Activated B cell treated with CpG ODN at 0.5 μM for 24 hours (primary cell): ENCODE data around the gene AP1M1. TPM values are rescaled to one million over a fixed set of nuclear protein-coding genes. Genes with fewer than 3 reads are reported as not detected.
A peak's percentile ranks its signal among the peaks of the same experiment; 100 is the strongest.

Experiments used
- ATAC-seq: fragments of 200-7000 bp; cut with Tn5 transposase; one replicate; pipeline ENCODE4 v1.10.0; 2021; ENCODE audit warnings: low read depth, mild to moderate bottlenecking, moderate library complexity
- CTCF ChIA-PET: fragments of 350-600 bp; sonication (Branson Sonifier 250); formaldehyde crosslinking; loops from one replicate; lab custom pipeline; 2021; ENCODE audit warnings: antibody characterized with exemption; lab: Charles Lee
- POLR2A ChIA-PET: fragments of 350-600 bp; sonication (Branson Sonifier 250); formaldehyde crosslinking; loops from one replicate; lab custom pipeline; 2021; ENCODE audit warnings: antibody characterized with exemption; lab: Charles Lee
- DNase-seq: peaks from one replicate; pipeline ENCODE4 v3.0.0; 2022
- H3K27ac Mint-ChIP-seq: one replicate; pipeline ENCODE4 v1.8.0; 2020; ENCODE audit warnings: mixed read lengths
- H3K27me3 Mint-ChIP-seq: one replicate; pipeline ENCODE4 v1.8.0; 2021; ENCODE audit warnings: mixed read lengths
- H3K36me3 Mint-ChIP-seq: one replicate; pipeline ENCODE4 v1.8.0; 2021; ENCODE audit warnings: low read depth, mixed read lengths
- H3K4me1 Mint-ChIP-seq: one replicate; pipeline ENCODE4 v1.8.0; 2021; ENCODE audit warnings: mixed read lengths
- H3K4me3 Mint-ChIP-seq: one replicate; pipeline ENCODE4 v1.8.0; 2020; ENCODE audit warnings: mild to moderate bottlenecking, mixed read lengths
- H3K9me3 Mint-ChIP-seq: one replicate; pipeline ENCODE4 v1.8.0; 2020; ENCODE audit warnings: mixed read lengths
- intact Hi-C: fragments of 100-400 bp; cut with micrococcal nuclease; formaldehyde crosslinking; loops from one replicate; pipeline ENCODE4 v1.15.1; 2024
- total RNA-seq: library from RNA; stranded (reverse); gene quantifications from 2 replicates; pipeline ENCODE4 v1.2.3, GENCODE V29; 2022
- TF ChIP-seq, protein P1 (sequence below): fragments of 200-600 bp; IDR thresholded peaks from one replicate; pipeline ENCODE4 v1.8.0; 2022; ENCODE audit warnings: antibody characterized with exemption, mild to moderate bottlenecking

The AP1M1 gene
- total RNA-seq, 1 donor from 2014 or later: 87.5 TPM

DNA sequence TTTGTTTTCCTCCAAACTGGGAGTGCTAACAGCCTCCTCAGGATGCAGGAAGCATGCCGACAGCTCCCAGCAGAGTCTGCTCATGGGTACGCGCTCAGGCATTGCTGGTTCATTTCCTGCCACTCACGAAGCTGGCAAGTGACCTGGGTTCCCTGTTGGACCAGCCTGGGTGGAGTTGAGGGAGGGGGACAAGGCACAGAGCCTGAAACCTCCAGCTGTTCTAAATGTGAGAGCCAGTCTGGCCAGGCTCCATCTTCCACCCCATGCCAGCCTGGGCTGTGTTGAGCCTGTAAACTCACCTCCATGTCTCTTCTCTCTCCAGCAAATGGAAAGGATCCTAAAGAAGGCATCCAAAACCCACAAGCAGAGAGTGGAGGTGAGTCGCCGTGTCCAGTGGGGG is 7.5 kb upstream of the AP1M1 start:
- DNase-seq (no peak), ATAC-seq (no peak)
- POLR2A ChIA-PET: interaction anchor here (0.6 kb wide), 4 partner anchors 10 to 726 kb away, joined by 3 to 6 read pairs (median 3); no protein-coding TSS in a partner anchor
- H3K4me1 Mint-ChIP-seq: peaks cover 24% of the 10 kb centered on the region
- intact Hi-C loops: no loop called here
- H3K4me3 Mint-ChIP-seq: no peak overlapping the region
- H3K27me3 Mint-ChIP-seq: no peaks in the 10 kb centered on the region
- TF ChIP-seq, protein P1, sequence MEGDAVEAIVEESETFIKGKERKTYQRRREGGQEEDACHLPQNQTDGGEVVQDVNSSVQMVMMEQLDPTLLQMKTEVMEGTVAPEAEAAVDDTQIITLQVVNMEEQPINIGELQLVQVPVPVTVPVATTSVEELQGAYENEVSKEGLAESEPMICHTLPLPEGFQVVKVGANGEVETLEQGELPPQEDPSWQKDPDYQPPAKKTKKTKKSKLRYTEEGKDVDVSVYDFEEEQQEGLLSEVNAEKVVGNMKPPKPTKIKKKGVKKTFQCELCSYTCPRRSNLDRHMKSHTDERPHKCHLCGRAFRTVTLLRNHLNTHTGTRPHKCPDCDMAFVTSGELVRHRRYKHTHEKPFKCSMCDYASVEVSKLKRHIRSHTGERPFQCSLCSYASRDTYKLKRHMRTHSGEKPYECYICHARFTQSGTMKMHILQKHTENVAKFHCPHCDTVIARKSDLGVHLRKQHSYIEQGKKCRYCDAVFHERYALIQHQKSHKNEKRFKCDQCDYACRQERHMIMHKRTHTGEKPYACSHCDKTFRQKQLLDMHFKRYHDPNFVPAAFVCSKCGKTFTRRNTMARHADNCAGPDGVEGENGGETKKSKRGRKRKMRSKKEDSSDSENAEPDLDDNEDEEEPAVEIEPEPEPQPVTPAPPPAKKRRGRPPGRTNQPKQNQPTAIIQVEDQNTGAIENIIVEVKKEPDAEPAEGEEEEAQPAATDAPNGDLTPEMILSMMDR: no peak
- peaks cover 65% of the 10 kb centered on the region for H3K36me3 Mint-ChIP-seq
- CTCF ChIA-PET: interaction anchor here (0.9 kb wide), 1 partner anchor 148 kb away, joined by 4 read pairs; no protein-coding TSS in a partner anchor
- H3K9me3 Mint-ChIP-seq: no peaks in the 10 kb centered on the region
- no peak overlapping the region for H3K27ac Mint-ChIP-seq

DNA sequence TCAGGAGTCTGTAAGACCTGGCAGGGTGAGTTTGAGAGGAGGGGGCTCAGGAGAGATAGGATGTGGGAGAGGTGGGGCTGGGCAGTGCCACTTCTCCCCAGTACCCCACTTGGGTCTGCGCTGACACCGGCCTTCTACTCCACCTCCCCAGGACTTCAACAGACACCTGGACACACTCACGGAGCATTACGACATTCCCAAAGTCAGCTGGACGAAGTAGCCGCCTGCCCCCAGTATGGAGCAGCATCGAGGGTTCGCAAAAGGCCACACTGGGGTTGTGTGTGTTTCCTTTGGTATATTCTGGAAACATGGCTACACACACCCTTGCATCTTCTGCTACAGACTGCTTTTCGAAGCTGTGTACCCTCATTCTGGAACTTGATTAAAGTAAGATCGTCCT is 7.0 kb upstream of the AP1M1 start:
- no peak overlapping the region for H3K4me3 Mint-ChIP-seq
- H3K27me3 Mint-ChIP-seq: no peaks in the 10 kb centered on the region
- intact Hi-C loops: no loop called here
- H3K27ac Mint-ChIP-seq: no peak overlapping the region
- TF ChIP-seq, protein P1: no peak
- CTCF ChIA-PET: interaction anchor here (0.9 kb wide), 1 partner anchor 149 kb away, joined by 4 read pairs; no protein-coding TSS in a partner anchor
- H3K4me1 Mint-ChIP-seq: peaks cover 19% of the 10 kb centered on the region
- H3K9me3 Mint-ChIP-seq: no peaks in the 10 kb centered on the region
- DNase-seq (no peak), ATAC-seq (no peak)
- POLR2A ChIA-PET: no interaction called here
- H3K36me3 Mint-ChIP-seq: peaks cover 60% of the 10 kb centered on the region

DNA sequence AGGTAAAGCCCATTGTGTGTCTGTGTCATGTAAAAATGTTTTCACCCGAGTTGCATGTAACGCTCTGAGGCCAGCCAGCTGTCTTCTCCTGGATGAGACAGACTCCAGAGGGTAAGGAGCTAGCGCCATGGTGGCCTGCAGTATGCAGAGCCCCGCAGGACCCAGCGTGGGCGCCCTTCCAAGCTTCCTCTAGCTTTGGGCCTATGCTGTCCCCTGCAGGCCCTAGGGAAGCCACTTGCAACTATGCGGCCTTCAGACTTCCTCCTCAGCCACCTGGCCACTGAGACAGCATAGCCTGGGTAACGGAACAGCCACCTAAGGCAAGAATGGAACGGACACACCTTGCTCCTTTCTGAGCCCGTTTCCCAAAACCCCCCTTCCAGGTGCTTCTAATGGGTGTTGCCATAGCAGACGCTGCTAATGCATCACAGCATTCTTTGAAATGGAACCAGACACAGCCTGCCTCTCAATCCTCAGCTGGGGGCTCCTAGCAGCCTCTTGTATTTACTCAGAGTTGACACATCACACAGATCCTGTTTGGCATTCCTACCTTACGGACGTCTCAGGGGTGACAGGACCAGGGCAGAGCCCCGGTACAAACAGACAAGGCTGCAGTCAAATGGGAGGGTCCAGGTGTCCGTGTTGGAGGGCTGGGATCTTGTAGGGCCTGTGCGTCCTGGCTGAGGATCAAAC is 6.3 kb upstream of the AP1M1 start:
- H3K9me3 Mint-ChIP-seq: no peaks in the 10 kb centered on the region
- intact Hi-C loops: no loop called here
- H3K4me3 Mint-ChIP-seq: no peak overlapping the region
- H3K4me1 Mint-ChIP-seq: peaks cover 13% of the 10 kb centered on the region
- H3K27ac Mint-ChIP-seq: no peak overlapping the region
- ChIA-PET CTCF (no interaction called here), POLR2A (no interaction called here)
- TF ChIP-seq, protein P1: no peak
- no peak for ATAC-seq
- no peaks in the 10 kb centered on the region for H3K27me3 Mint-ChIP-seq
- H3K36me3 Mint-ChIP-seq: peaks cover 58% of the 10 kb centered on the region
- DNase-seq: no peak

DNA sequence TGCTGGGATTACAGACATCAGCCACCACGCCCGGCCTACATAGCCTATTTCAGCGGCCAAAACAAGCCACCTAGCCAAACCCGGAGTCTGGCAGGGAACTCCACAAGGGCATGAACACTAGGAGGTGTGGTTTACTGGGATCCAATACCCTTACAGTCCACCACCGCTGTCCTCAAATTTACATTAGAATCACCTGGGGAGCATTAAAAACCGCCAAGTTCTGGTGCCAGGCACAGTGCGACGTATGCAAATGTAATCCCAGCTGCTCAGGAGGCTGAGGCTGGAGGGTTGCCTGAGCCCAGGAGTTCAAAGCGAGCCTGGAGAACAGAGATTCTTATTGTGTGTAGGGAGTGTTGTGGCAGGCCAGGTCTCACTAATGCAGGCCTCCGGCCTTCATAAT is 4.2 kb upstream of the AP1M1 start:
- TF ChIP-seq, protein P1: no peak
- H3K36me3 Mint-ChIP-seq: peaks cover 48% of the 10 kb centered on the region
- no peaks in the 10 kb centered on the region for H3K9me3 Mint-ChIP-seq
- H3K4me1 Mint-ChIP-seq: peaks cover 13% of the 10 kb centered on the region
- H3K27ac Mint-ChIP-seq: no peak overlapping the region
- no peak overlapping the region for H3K4me3 Mint-ChIP-seq
- ChIA-PET CTCF (no interaction called here), POLR2A (interaction anchor here (0.7 kb wide), 2 partner anchors 64 to 281 kb away, joined by 3 to 5 read pairs; no protein-coding TSS in a partner anchor)
- intact Hi-C loops: no loop called here
- H3K27me3 Mint-ChIP-seq: no peaks in the 10 kb centered on the region
- ATAC-seq (no peak), DNase-seq (no peak)

DNA sequence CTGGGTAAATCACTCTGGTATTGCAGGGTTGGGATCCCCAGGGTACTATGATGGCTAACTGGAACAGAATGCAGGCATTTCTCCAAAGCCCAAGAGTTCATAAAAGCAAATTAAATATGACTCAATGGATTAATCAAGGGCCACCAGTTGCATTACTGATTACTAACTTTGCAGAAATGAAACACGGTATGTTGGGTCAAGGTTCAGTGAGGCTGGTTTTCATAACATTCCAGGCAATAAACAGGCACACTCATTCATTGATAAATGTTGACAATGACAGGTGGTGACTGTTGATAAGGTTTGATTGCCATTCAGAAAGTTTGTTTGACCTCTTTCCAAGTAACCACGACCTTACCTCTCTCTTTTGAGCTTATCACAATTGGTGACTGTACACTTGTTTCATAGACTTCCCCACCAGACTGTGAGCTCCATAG is 506 bp upstream of the AP1M1 start:
- H3K9me3 Mint-ChIP-seq: no peaks in the 10 kb centered on the region
- TF ChIP-seq, protein P1: no peak
- H3K4me3 Mint-ChIP-seq: peak overlapping the region; percentile 83
- ChIA-PET POLR2A (interaction anchor here (0.6 to 1.5 kb wide), 13 partner anchors 9 to 202 kb away, joined by 3 to 25 read pairs (median 3); partner anchors contain the start of genes FAM32A, HSH2D, KLF2 and RAB8A), CTCF (interaction anchor here (1.4 to 1.9 kb wide), 3 partner anchors 11 to 155 kb away, joined by 3 to 5 read pairs (median 4); no protein-coding TSS in a partner anchor)
- H3K4me1 Mint-ChIP-seq: peaks cover 33% of the 10 kb centered on the region
- ATAC-seq: peak; percentile 12
- intact Hi-C loops: loop anchor here (1.0 to 5.0 kb wide), 4 partner anchors 12 to 431 kb away; partner anchors contain the start of genes CHERP, FAM32A, KLF2 and MED26
- peak overlapping the region; percentile 97 for H3K27ac Mint-ChIP-seq
- no peaks in the 10 kb centered on the region for H3K27me3 Mint-ChIP-seq
- H3K36me3 Mint-ChIP-seq: peaks cover 35% of the 10 kb centered on the region
- no peak for DNase-seq
